Prostate gland (tissue), 2 donors: ENCODE measurements around the gene MYO16. TPM values are rescaled to one million over a fixed set of nuclear protein-coding genes. Genes with fewer than 3 reads are reported as not detected.

Source experiments
- DNase-seq: peaks from one replicate; pipeline ENCODE4 v3.0.0-alpha.2; 2019; ENCODE audit warnings: low spot score
- H3K27ac ChIP-seq, 2 donors: fragments of 200-600 bp; sonication (generic); 2 replicates each; pipeline ENCODE4 v1.5.1; 2017 to 2019
- H3K27me3 ChIP-seq: fragments of 200-600 bp; sonication (generic); replicated peaks from 2 replicates; pipeline ENCODE4 v1.5.1; 2019; ENCODE audit not compliant: insufficient read depth
- H3K36me3 ChIP-seq, 2 donors: fragments of 200-600 bp; sonication (generic); 1 replicate in 1 of 2; 2 replicates in 1 of 2; pipeline versions ENCODE4 v1.5.1 to v1.8.1; 2017 to 2019
- H3K4me1 ChIP-seq: fragments of 200-600 bp; sonication (generic); replicated peaks from 2 replicates; pipeline ENCODE4 v1.5.1; 2019
- H3K4me3 ChIP-seq, 2 donors: fragments of 200-600 bp; sonication (generic); 2 replicates each; pipeline ENCODE4 v1.5.1; 2017 to 2019
- H3K9me3 ChIP-seq: fragments of 200-600 bp; sonication (generic); 2 replicates; pipeline ENCODE4 v1.5.1; 2017
- CTCF ChIP-seq, 4 experiments: fragments of 200-600 bp in 2 of 4; fragments of 450-650 bp in 2 of 4; sonication (generic) in 2 of 4; IDR thresholded peaks; 1 replicate in 3 of 4; 2 replicates in 1 of 4; pipeline ENCODE4 v1.5.1; 2016 to 2019; ENCODE audit warnings: antibody characterized with exemption in 4 of 4, mild to moderate bottlenecking in 2 of 4, moderate library complexity in 2 of 4
- POLR2A ChIP-seq: fragments of 450-650 bp; IDR thresholded peaks from one replicate; pipeline ENCODE4 v1.6.1; 2016; ENCODE audit warnings: antibody characterized with exemption, mild to moderate bottlenecking
- POLR2AphosphoS5 ChIP-seq: sonication (generic); formaldehyde crosslinking; IDR thresholded peaks from one replicate; pipeline ENCODE4 v1.6.1; 2017; ENCODE audit warnings: antibody characterized with exemption
- WGBS: methylation state at CpG from one replicate; pipeline ENCODE4 v1.1.5; 2018; 5-methylcytosine and 5-hydroxymethylcytosine counted together
- intact Hi-C: fragments of 100-400 bp; cut with DNase I; formaldehyde crosslinking; loops from one replicate; pipeline ENCODE4 v1.14.2; 2022
- total RNA-seq, 2 donors: library from RNA; depleted of rRNA; stranded (reverse); fragments of >200 nt; gene quantifications; one replicate each; pipeline ENCODE4 v1.1.0, GENCODE V29; 2016

Gene MYO16
- total RNA-seq, 2 donors from 2014 or later: 0.14 to 0.85 TPM

- Histone ChIP-seq H3K4me3 (no peak overlapping the region), H3K27me3 (no peaks in the 10 kb centered on the region), H3K4me1 (no peaks in the 10 kb centered on the region), H3K27ac (no peak overlapping the region), H3K9me3 (no peaks in the 10 kb centered on the region), H3K36me3 (no peaks in the 10 kb centered on the region)
- 35% methylated on average over 1 of the region's 1 CpG for WGBS
- TF ChIP-seq CTCF (IDR thresholded peaks at IDR 0.05) (no peak), POLR2AphosphoS5 (no peak), POLR2A (no peak)
- intact Hi-C loops: no loop called here
- no peak for DNase-seq
Measured at GRCh38 chr13:109111141-109111540, 481.7 kb downstream of the MYO16 start.

- TF ChIP-seq POLR2AphosphoS5 (no peak), POLR2A (no peak), CTCF (IDR thresholded peaks at IDR 0.05) (no peak)
- no peak overlapping the region for H3K27ac ChIP-seq
- intact Hi-C loops: no loop called here
- no peaks in the 10 kb centered on the region for H3K36me3 ChIP-seq
- 80% methylated on average over 3 of the region's 3 CpGs for WGBS
- H3K27me3 ChIP-seq: no peaks in the 10 kb centered on the region
- no peaks in the 10 kb centered on the region for H3K9me3 ChIP-seq
- H3K4me3 ChIP-seq: no peak overlapping the region
- DNase-seq: no peak
- H3K4me1 ChIP-seq: no peaks in the 10 kb centered on the region
Measured at GRCh38 chr13:109113427-109113826, 484.0 kb downstream of the MYO16 start.

- no peak overlapping the region for H3K27ac ChIP-seq
- 84% methylated on average over 5 of the region's 5 CpGs for WGBS
- no peaks in the 10 kb centered on the region for H3K4me1 ChIP-seq
- H3K4me3 ChIP-seq: no peak overlapping the region
- no peaks in the 10 kb centered on the region for H3K9me3 ChIP-seq
- no peak for TF ChIP-seq POLR2AphosphoS5
- TF ChIP-seq CTCF (IDR thresholded peaks at IDR 0.05): no peak
- TF ChIP-seq POLR2A: no peak
- H3K27me3 ChIP-seq: no peaks in the 10 kb centered on the region
- no peaks in the 10 kb centered on the region for H3K36me3 ChIP-seq
- intact Hi-C loops: no loop called here
- no peak for DNase-seq
Measured at GRCh38 chr13:109114162-109114561, 484.8 kb downstream of the MYO16 start.

GRCh38 chr13:109114991-109115390 lies 485.6 kb downstream of the MYO16 start:
- WGBS: 45% methylated on average over 2 of the region's 2 CpGs
- TF ChIP-seq POLR2AphosphoS5 (no peak), POLR2A (no peak), CTCF (IDR thresholded peaks at IDR 0.05) (no peak)
- DNase-seq: no peak
- intact Hi-C loops: no loop called here
- no peaks in the 10 kb centered on the region for H3K9me3 ChIP-seq
- H3K4me1 ChIP-seq: no peaks in the 10 kb centered on the region
- H3K27me3 ChIP-seq: no peaks in the 10 kb centered on the region
- H3K27ac ChIP-seq: no peak overlapping the region
- H3K4me3 ChIP-seq: no peak overlapping the region
- no peaks in the 10 kb centered on the region for H3K36me3 ChIP-seq

GRCh38 chr13:109118521-109118920 lies 489.1 kb downstream of the MYO16 start:
- no peak overlapping the region for H3K4me3 ChIP-seq
- H3K27me3 ChIP-seq: no peaks in the 10 kb centered on the region
- no peaks in the 10 kb centered on the region for H3K4me1 ChIP-seq
- intact Hi-C loops: no loop called here
- no peak overlapping the region for H3K27ac ChIP-seq
- DNase-seq: no peak
- 82% methylated on average over 1 of the region's 1 CpG for WGBS
- no peak for TF ChIP-seq POLR2A
- H3K36me3 ChIP-seq: no peaks in the 10 kb centered on the region
- no peaks in the 10 kb centered on the region for H3K9me3 ChIP-seq
